ENCODE results near the gene TMCC1. TPM values are rescaled to one million over a fixed set of nuclear protein-coding genes. Genes with fewer than 3 reads are reported as not detected.

TMCC1 gene
- polyA plus RNA-seq, 1 of the 3 experiments (the other 2 are of a cell fraction): 7.2 TPM

DNA sequence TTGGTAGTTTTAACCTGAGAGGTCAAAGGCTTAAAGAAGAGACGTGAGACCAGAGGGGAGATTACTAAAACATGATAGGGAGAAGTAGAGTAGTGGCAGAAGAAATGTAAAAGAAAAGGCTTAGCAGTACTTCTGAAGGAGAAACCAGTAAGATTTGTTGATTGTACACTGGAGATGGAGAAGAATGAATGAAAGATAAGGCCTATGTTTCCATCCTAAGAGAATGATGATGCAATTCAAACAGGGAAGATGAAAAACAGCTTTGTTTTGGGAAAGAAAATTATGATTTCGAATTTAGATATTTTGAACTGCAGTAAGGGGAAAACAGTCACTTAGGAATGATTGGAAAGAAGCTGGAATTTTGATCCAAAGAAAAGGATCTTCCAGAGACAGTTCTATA lies 189.6 kb downstream of the TMCC1 start:
- Histone ChIP-seq H4K20me1 (ENCODE audit: insufficient read depth) (no peaks in the 10 kb centered on the region), H3K9me2 (no peaks in the 10 kb centered on the region), H3K9me3 (no peaks in the 10 kb centered on the region), H3K79me2 (ENCODE audit: insufficient read depth) (0 out of 2 replicates have a peak, but pooled peaks cover 7% of the 10 kb centered on the region), H3K4me2 (no peak overlapping the region), H3K4me3 (ENCODE audit: low read depth in 2 of 2, low read length in 1 of 2) (no peak overlapping the region), H3K27me3 (ENCODE audit: insufficient read depth) (no peaks in the 10 kb centered on the region), H3K9ac (no peak overlapping the region), H3K27ac (ENCODE audit: low read depth in 2 of 2, low read length in 1 of 2) (peak overlapping the region in 1 of 2 experiments; percentile 24; a peak in 1 of 4 replicates), H3K36me3 (replicated peaks in 1 of 2; ENCODE audit: control insufficient read depth in 1 of 2, insufficient read depth in 2 of 2, low read length in 1 of 2) (no peaks in the 10 kb centered on the region), H2AFZ (ENCODE audit: low read depth) (no peak overlapping the region), H3F3A (replicated peaks; ENCODE audit: insufficient read depth) (peaks cover 7% of the 10 kb centered on the region), H3K4me1 (ENCODE audit: control insufficient read depth in 1 of 2, insufficient read depth in 2 of 2, low read depth in 1 of 2, low read length in 1 of 2) (peaks cover 0 to 6% of the 10 kb centered on the region in 2 experiments; a peak in 3 of 4 replicates)
- ChIA-PET CTCF (interaction anchor here (1.6 kb wide), 1 partner anchor 122 kb away, joined by 4 read pairs; no protein-coding TSS in a partner anchor), POLR2A (no interaction called here)
- no peak for TF ChIP-seq EP300 (IDR thresholded peaks at IDR 0.05; ENCODE audit: borderline replicate concordance in 1 of 2, low read depth in 1 of 2, low read length in 1 of 2)
- TF ChIP-seq, protein P1, sequence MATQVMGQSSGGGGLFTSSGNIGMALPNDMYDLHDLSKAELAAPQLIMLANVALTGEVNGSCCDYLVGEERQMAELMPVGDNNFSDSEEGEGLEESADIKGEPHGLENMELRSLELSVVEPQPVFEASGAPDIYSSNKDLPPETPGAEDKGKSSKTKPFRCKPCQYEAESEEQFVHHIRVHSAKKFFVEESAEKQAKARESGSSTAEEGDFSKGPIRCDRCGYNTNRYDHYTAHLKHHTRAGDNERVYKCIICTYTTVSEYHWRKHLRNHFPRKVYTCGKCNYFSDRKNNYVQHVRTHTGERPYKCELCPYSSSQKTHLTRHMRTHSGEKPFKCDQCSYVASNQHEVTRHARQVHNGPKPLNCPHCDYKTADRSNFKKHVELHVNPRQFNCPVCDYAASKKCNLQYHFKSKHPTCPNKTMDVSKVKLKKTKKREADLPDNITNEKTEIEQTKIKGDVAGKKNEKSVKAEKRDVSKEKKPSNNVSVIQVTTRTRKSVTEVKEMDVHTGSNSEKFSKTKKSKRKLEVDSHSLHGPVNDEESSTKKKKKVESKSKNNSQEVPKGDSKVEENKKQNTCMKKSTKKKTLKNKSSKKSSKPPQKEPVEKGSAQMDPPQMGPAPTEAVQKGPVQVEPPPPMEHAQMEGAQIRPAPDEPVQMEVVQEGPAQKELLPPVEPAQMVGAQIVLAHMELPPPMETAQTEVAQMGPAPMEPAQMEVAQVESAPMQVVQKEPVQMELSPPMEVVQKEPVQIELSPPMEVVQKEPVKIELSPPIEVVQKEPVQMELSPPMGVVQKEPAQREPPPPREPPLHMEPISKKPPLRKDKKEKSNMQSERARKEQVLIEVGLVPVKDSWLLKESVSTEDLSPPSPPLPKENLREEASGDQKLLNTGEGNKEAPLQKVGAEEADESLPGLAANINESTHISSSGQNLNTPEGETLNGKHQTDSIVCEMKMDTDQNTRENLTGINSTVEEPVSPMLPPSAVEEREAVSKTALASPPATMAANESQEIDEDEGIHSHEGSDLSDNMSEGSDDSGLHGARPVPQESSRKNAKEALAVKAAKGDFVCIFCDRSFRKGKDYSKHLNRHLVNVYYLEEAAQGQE (IDR thresholded peaks at IDR 0.05; ENCODE audit: low read depth, low read length): no peak
- no peak for TF ChIP-seq ELF1 (IDR thresholded peaks at IDR 0.05)
- no peak for TF ChIP-seq SMC3 (IDR thresholded peaks at IDR 0.05; ENCODE audit: low read depth, low read length)
- TF ChIP-seq, protein P2, sequence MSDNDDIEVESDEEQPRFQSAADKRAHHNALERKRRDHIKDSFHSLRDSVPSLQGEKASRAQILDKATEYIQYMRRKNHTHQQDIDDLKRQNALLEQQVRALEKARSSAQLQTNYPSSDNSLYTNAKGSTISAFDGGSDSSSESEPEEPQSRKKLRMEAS (IDR thresholded peaks at IDR 0.05; ENCODE audit: low read depth): no peak
- 78% methylated on average over 2 of the region's 2 CpGs for WGBS (ENCODE audit: low lambda C conversion rate)
- no peak for DNase-seq

DNA sequence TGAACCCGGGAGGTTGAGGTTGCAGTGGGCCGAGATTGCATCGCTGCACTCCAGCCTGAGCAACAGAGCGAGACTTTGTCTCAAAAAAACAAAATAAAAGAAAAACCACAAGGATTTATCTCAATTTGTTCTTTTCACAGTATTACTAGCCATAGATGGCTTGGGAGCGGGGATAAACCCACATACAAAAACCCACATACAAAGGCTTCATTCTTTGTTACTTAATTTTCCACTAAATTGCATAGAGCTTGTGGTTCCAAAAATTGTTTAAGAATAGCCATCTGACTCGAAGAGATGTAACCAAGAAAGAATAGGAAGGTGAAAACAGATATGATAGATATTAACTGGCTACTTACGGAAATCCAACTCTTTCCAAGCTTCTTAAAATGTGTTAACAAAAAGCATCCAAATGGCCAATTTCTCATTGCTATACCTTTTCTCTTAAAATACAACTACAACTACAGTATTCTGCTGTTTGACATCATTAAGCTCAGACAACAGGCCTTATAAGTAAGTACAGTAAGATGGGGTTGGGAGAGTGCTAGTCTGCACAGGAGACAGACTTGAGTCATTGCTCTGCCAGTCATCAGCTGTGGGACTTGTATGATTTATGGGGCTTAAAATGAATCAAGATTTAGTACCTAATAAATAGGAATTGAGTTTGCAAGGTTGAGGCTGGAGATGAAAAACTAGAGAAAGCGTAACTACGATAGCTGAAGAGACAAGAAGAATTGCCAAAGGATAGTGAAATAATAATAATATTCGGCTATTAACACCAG lies 190.4 kb downstream of the TMCC1 start:
- no peaks in the 10 kb centered on the region for H3K9me2 ChIP-seq
- no peak overlapping the region for H3K27ac ChIP-seq (ENCODE audit: low read depth in 2 of 2, low read length in 1 of 2)
- DNase-seq: no peak
- H3K4me1 ChIP-seq (ENCODE audit: control insufficient read depth in 1 of 2, insufficient read depth in 2 of 2, low read depth in 1 of 2, low read length in 1 of 2): peaks cover 0 to under 1% of the 10 kb centered on the region in 2 experiments; a peak in 3 of 4 replicates
- no peaks in the 10 kb centered on the region for H4K20me1 ChIP-seq (ENCODE audit: insufficient read depth)
- no peak overlapping the region for H3K4me3 ChIP-seq (ENCODE audit: low read depth in 2 of 2, low read length in 1 of 2)
- H3K9me3 ChIP-seq: no peaks in the 10 kb centered on the region
- CTCF ChIA-PET: interaction anchor here (1.0 to 1.6 kb wide), 2 partner anchors 15 to 122 kb away, joined by 3 to 4 read pairs; no protein-coding TSS in a partner anchor
- H3K4me2 ChIP-seq: no peak overlapping the region
- no peak overlapping the region for H2AFZ ChIP-seq (ENCODE audit: low read depth)
- 94% methylated on average over 10 of the region's 10 CpGs for WGBS (ENCODE audit: low lambda C conversion rate)
- H3K36me3 ChIP-seq (replicated peaks in 1 of 2; ENCODE audit: control insufficient read depth in 1 of 2, insufficient read depth in 2 of 2, low read length in 1 of 2): no peaks in the 10 kb centered on the region
- H3K79me2 ChIP-seq (ENCODE audit: insufficient read depth): 0 out of 2 replicates have a peak, but pooled peaks cover 7% of the 10 kb centered on the region
- no peak overlapping the region for H3K9ac ChIP-seq
- peaks cover 2% of the 10 kb centered on the region for H3F3A ChIP-seq (replicated peaks; ENCODE audit: insufficient read depth)
- H3K27me3 ChIP-seq (ENCODE audit: insufficient read depth): no peaks in the 10 kb centered on the region
- no peak for TF ChIP-seq RAD21 (IDR thresholded peaks at IDR 0.05; ENCODE audit: low read length)
- TF ChIP-seq TEAD4 (IDR thresholded peaks at IDR 0.05; ENCODE audit: borderline replicate concordance, insufficient read depth): no peak
- TF ChIP-seq, protein P3, sequence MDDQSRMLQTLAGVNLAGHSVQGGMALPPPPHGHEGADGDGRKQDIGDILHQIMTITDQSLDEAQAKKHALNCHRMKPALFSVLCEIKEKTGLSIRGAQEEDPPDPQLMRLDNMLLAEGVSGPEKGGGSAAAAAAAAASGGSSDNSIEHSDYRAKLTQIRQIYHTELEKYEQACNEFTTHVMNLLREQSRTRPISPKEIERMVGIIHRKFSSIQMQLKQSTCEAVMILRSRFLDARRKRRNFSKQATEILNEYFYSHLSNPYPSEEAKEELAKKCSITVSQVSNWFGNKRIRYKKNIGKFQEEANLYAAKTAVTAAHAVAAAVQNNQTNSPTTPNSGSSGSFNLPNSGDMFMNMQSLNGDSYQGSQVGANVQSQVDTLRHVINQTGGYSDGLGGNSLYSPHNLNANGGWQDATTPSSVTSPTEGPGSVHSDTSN (IDR thresholded peaks at IDR 0.05): peak; percentile 81
- TF ChIP-seq, protein P4, sequence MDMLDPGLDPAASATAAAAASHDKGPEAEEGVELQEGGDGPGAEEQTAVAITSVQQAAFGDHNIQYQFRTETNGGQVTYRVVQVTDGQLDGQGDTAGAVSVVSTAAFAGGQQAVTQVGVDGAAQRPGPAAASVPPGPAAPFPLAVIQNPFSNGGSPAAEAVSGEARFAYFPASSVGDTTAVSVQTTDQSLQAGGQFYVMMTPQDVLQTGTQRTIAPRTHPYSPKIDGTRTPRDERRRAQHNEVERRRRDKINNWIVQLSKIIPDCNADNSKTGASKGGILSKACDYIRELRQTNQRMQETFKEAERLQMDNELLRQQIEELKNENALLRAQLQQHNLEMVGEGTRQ (IDR thresholded peaks at IDR 0.05; ENCODE audit: borderline replicate concordance, low read depth, low read length): no peak
- TF ChIP-seq, protein P5, sequence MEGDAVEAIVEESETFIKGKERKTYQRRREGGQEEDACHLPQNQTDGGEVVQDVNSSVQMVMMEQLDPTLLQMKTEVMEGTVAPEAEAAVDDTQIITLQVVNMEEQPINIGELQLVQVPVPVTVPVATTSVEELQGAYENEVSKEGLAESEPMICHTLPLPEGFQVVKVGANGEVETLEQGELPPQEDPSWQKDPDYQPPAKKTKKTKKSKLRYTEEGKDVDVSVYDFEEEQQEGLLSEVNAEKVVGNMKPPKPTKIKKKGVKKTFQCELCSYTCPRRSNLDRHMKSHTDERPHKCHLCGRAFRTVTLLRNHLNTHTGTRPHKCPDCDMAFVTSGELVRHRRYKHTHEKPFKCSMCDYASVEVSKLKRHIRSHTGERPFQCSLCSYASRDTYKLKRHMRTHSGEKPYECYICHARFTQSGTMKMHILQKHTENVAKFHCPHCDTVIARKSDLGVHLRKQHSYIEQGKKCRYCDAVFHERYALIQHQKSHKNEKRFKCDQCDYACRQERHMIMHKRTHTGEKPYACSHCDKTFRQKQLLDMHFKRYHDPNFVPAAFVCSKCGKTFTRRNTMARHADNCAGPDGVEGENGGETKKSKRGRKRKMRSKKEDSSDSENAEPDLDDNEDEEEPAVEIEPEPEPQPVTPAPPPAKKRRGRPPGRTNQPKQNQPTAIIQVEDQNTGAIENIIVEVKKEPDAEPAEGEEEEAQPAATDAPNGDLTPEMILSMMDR (IDR thresholded peaks at IDR 0.05): no peak
- POLR2A ChIA-PET: no interaction called here
